LNCAP (cell line): Measurements from ENCODE around the gene NFIB.

ENCODE experiments used
- TF ChIP-seq, protein P1 (sequence below): fragments of 450-650 bp; IDR thresholded peaks from 2 replicates; pipeline ENCODE4 v1.5.1; 2017; ENCODE audit warnings: mild to moderate bottlenecking

The NFIB gene

DNA sequence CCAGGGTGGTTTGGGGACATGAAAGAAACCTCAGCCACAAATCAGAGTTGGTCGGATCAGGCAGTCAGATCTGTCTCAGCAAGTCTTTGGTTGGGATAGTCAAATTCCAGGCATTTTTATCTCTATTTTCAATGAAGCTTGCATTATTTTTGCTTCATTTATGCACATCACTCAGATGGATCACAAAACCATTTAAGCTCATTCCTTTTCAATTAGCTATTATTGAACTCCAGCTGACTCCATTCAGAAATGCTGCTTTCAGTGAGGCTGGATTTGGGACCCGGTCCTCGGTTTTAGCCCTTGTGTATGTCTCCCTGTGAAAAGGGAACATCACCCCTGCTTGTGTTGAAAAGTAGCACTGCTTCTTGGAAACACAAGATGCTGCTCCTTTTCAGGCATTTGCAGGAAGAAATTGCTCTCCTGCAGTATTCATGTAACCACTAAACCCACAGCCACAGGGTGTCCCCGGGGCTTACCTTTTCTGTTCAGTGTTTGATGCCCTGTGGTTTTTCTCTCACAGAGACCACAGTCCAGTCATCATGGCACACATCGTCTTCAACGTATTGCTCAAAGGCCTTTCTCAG lies 232.9 kb downstream of the NFIB start:
- TF ChIP-seq, protein P1, sequence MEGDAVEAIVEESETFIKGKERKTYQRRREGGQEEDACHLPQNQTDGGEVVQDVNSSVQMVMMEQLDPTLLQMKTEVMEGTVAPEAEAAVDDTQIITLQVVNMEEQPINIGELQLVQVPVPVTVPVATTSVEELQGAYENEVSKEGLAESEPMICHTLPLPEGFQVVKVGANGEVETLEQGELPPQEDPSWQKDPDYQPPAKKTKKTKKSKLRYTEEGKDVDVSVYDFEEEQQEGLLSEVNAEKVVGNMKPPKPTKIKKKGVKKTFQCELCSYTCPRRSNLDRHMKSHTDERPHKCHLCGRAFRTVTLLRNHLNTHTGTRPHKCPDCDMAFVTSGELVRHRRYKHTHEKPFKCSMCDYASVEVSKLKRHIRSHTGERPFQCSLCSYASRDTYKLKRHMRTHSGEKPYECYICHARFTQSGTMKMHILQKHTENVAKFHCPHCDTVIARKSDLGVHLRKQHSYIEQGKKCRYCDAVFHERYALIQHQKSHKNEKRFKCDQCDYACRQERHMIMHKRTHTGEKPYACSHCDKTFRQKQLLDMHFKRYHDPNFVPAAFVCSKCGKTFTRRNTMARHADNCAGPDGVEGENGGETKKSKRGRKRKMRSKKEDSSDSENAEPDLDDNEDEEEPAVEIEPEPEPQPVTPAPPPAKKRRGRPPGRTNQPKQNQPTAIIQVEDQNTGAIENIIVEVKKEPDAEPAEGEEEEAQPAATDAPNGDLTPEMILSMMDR, result no peak

DNA sequence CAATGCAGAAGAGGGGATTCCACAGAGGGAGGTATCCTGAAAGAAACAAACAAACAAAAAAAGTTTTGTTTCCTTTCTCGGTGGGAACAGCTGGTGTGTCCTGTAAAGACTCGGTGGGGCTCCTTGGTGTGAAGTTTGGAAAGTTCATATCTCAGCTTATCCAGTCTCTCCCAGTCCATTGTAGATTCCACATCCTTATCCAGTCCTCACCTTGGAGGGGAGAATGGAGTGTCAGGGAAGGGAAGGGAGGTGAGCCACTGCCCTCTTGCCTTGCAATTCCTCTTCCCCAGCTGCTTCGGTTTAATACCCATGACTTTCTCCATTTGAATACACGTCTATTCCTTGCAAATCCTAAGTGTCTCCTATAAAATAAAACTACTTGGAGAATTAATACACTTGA lies 234.5 kb downstream of the NFIB start:
- TF ChIP-seq, protein P1, result no peak

DNA sequence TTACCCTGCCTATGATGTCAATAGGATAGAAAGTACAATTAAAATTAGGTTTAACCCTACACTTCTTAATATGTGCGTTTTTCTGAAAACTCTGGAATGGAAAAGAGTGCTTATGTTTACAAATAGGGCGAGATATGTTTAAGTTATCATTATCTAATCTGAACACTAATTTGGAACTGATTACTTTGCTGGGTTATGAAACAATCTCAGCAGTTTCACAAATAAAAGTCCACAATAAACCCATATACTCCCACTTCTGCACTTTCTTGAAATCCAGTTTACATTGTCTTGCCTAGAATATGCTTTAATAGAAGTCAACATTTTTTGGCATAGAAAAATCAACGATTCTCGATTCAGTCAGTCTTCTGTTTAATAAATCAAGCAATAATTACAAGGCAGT lies 236.3 kb downstream of the NFIB start:
- TF ChIP-seq, protein P1, result no peak

DNA sequence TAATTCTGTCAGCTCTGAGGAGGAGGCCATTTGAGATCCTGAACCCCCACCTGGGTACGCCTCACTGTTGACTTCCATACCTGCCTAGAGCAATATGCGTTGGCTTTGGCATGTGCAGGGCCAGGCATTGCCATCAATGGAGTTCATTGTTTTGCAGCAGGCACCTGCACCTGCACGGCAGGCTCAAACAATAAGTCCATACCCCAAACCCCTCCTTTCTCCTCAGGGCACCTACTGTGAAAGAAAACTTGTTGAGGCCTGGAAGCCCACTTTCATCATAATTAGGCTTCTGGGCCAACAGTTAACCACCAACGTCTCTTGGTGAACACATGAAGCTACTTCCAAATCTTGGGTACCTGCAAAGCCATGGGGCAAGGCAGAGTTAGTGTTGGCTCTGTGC lies 238.7 kb downstream of the NFIB start:
- TF ChIP-seq, protein P1, result no peak

DNA sequence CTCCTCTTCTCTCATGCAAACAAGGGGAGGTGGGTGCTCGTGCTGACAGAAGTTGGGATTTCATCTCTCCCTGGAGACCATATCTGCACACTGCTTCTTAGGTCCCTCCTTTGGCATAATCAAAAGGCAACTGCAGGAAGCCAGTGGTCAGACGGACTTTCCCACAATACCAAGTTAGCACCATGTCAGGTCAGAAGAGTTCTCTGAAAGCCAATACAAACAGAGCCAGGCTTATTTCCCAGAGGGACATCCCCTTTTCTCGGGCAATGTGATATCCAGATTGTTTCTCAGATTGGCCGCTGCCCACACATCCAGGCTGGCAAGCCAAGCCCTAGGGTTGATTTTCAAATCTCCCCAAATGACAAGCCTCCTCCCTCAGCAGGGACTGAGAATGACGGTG lies 241.1 kb downstream of the NFIB start:
- TF ChIP-seq, protein P1, result no peak

DNA sequence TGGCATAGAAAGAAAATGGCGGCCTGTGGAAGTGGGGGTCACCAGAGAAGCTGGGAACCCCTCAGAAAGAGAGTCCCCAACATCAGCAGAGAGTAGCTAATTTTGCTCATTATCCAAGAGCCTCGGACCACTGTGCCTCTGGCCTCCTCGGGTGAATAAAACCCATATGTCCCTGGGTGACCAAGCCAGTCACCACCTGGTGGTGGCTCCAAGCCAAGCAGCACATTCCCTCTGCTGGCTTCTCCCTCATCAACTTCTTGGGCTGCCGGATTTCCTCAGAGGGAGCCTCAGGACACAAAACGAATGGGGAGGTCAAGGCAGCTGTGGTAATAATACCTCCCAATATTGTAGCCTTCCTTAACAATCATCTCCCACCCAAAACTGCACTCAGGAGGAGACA lies 242.5 kb downstream of the NFIB start:
- TF ChIP-seq, protein P1, result no peak

DNA sequence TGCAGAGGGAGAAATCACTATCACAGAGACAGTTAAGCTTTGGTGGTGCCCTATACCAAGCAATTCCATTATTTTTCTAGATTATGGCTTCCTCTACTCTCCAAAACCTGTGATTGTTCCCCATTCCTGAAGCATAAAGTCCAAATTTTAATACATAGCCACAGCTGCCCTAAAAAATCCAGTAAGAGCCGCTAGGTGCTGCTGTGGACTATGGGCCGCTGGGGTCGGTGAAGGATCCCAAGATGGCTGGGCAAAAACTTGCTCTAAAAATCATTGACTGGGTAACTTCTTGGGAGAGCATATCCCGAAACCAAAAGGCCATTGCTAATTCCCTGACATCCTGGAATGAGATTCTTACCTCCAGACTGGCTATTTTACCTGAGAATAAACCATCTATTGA lies 245.3 kb downstream of the NFIB start:
- TF ChIP-seq, protein P1, result no peak

DNA sequence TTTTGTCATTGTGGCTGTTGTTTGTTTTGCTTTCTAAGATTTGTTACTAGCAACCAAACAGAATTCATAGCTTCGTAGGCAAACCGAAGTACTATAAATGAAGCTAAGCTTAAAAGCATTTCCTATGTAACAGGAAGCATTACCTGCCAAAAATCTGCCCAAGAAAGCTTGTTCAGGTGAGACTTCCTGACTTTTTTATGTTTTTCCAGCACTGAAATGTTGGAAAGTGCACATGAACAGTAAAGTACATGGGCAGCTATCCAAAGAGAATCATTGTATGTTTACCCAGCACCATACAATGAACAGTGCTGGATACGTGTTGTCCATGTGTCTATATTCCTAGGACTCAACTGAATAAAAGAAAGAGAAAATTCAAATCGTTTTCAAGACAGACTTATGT lies 247.1 kb downstream of the NFIB start:
- TF ChIP-seq, protein P1, result no peak
